HEK293 (cell line): ENCODE measurements around the gene HNRNPH1.

Source experiments
- CTCF ChIA-PET: fragments of 350-600 bp; formaldehyde crosslinking; extraction: SDS; loops from one replicate; lab custom pipeline; 2021; ENCODE audit warnings: antibody characterized with exemption; lab: Yijun Ruan, JAX
- POLR2A ChIA-PET: fragments of 300-600 bp; formaldehyde crosslinking; extraction: SDS; loops from one replicate; lab custom pipeline; 2020; ENCODE audit warnings: antibody characterized with exemption, inconsistent platforms; lab: Yijun Ruan, JAX
- H3K27ac ChIP-seq: fragments of 200-500 bp; sonication (Bioruptor generic); 2 replicates; pipeline ENCODE4 v1.5.1; 2014; ENCODE audit warnings: low read depth, low read length, control low read depth, inconsistent platforms; ENCODE audit errors: extremely low read depth
- H3K36me3 ChIP-seq, 2 experiments: fragments of 200-500 bp in 1 of 2; sonication (Bioruptor generic) in 1 of 2; 1 replicate in 1 of 2; 2 replicates in 1 of 2; pipeline ENCODE4 v1.5.1; 2014 to 2017; ENCODE audit warnings: inconsistent platforms in 2 of 2, low read length in 2 of 2; ENCODE audit not compliant: control insufficient read depth in 2 of 2, insufficient read depth in 1 of 2
- H3K4me1 ChIP-seq: fragments of 200-500 bp; sonication (Bioruptor generic); 2 replicates; pipeline ENCODE4 v1.5.1; 2014; ENCODE audit warnings: mild to moderate bottlenecking, low read length, inconsistent platforms; ENCODE audit not compliant: control insufficient read depth, insufficient read depth
- H3K4me3 ChIP-seq: 2 replicates; pipeline ENCODE4 v1.5.1; 2011; ENCODE audit warnings: low read depth, mild to moderate bottlenecking, control low read depth, low read length, moderate library complexity
- H3K9me3 ChIP-seq: fragments of 200-500 bp; sonication (Bioruptor generic); 2 replicates; pipeline ENCODE4 v1.5.1; 2014; ENCODE audit warnings: low read depth, low read length, inconsistent platforms; ENCODE audit not compliant: control insufficient read depth, insufficient read depth
- EGR2 ChIP-seq: fragments of 450-650 bp; formaldehyde crosslinking; IDR thresholded peaks from 2 replicates; pipeline ENCODE4 v1.5.1; 2016; ENCODE audit warnings: low read depth, missing biosample characterization, missing genetic modification characterization
- KLF1 ChIP-seq: fragments of 450-650 bp; formaldehyde crosslinking; IDR thresholded peaks from 2 replicates; pipeline ENCODE4 v1.5.1; 2016; ENCODE audit warnings: missing biosample characterization, missing genetic modification characterization
- KLF9 ChIP-seq: fragments of 450-650 bp; formaldehyde crosslinking; IDR thresholded peaks from 2 replicates; pipeline ENCODE4 v1.5.1; 2016; ENCODE audit warnings: missing biosample characterization, missing genetic modification characterization, low read depth
- OVOL3 ChIP-seq: fragments of 450-650 bp; formaldehyde crosslinking; IDR thresholded peaks from 2 replicates; pipeline ENCODE4 v1.5.1; 2016; ENCODE audit warnings: missing biosample characterization, missing genetic modification characterization
- ZBTB21 ChIP-seq: fragments of 450-650 bp; formaldehyde crosslinking; IDR thresholded peaks from 2 replicates; pipeline ENCODE4 v1.5.1; 2017; ENCODE audit warnings: missing biosample characterization, missing genetic modification characterization
- ZNF121 ChIP-seq: fragments of 450-650 bp; formaldehyde crosslinking; IDR thresholded peaks from 2 replicates; pipeline ENCODE4 v1.5.1; 2016; ENCODE audit warnings: missing biosample characterization, missing genetic modification characterization
- ZNF146 ChIP-seq: fragments of 450-650 bp; formaldehyde crosslinking; IDR thresholded peaks from 2 replicates; pipeline ENCODE4 v1.5.1; 2016; ENCODE audit warnings: missing biosample characterization, missing genetic modification characterization
- ZNF324 ChIP-seq: fragments of 450-650 bp; formaldehyde crosslinking; IDR thresholded peaks from 2 replicates; pipeline ENCODE4 v1.5.1; 2016; ENCODE audit warnings: missing biosample characterization, missing genetic modification characterization
- ZNF501 ChIP-seq: fragments of 450-650 bp; formaldehyde crosslinking; IDR thresholded peaks from 2 replicates; pipeline ENCODE4 v1.5.1; 2016; ENCODE audit warnings: missing biosample characterization, missing genetic modification characterization
- ZNF530 ChIP-seq: fragments of 450-650 bp; formaldehyde crosslinking; IDR thresholded peaks from 2 replicates; pipeline ENCODE4 v1.5.1; 2016; ENCODE audit warnings: low read depth, missing biosample characterization, missing genetic modification characterization
- ZNF544 ChIP-seq: fragments of 450-650 bp; formaldehyde crosslinking; IDR thresholded peaks from 2 replicates; pipeline ENCODE4 v1.5.0; 2017; ENCODE audit warnings: missing biosample characterization, missing genetic modification characterization
- ZNF548 ChIP-seq: fragments of 450-650 bp; formaldehyde crosslinking; IDR thresholded peaks from 2 replicates; pipeline ENCODE4 v1.5.1; 2016; ENCODE audit warnings: missing biosample characterization, missing genetic modification characterization
- ZNF549 ChIP-seq: fragments of 450-650 bp; IDR thresholded peaks from 2 replicates; pipeline ENCODE4 v1.5.1; 2018; ENCODE audit warnings: missing biosample characterization, missing genetic modification characterization, mild to moderate bottlenecking, inconsistent platforms, moderate library complexity
- ZNF626 ChIP-seq: fragments of 450-650 bp; sonication (Bioruptor Pico); formaldehyde crosslinking; IDR thresholded peaks from 2 replicates; pipeline ENCODE4 v1.5.1; 2018; ENCODE audit warnings: missing biosample characterization, missing genetic modification characterization, inconsistent platforms
- ZNF701 ChIP-seq: fragments of 450-650 bp; formaldehyde crosslinking; IDR thresholded peaks from 2 replicates; pipeline ENCODE4 v1.5.1; 2016; ENCODE audit warnings: missing biosample characterization, missing genetic modification characterization
- ZNF837 ChIP-seq: fragments of 450-650 bp; formaldehyde crosslinking; IDR thresholded peaks from 2 replicates; pipeline ENCODE4 v1.5.1; 2016; ENCODE audit warnings: missing biosample characterization, missing genetic modification characterization
- TF ChIP-seq, protein P1 (sequence below): fragments of 450-650 bp; formaldehyde crosslinking; IDR thresholded peaks from 2 replicates; pipeline ENCODE4 v1.5.1; 2016; ENCODE audit warnings: missing biosample characterization, missing genetic modification characterization
- TF ChIP-seq, protein P2 (sequence below): IDR thresholded peaks from 2 replicates; pipeline ENCODE4 v1.6.1; 2011; ENCODE audit warnings: mild to moderate bottlenecking, low read depth, low read length, borderline replicate concordance
- TF ChIP-seq, protein P3 (sequence below): fragments of 450-650 bp; formaldehyde crosslinking; IDR thresholded peaks from 2 replicates; pipeline ENCODE4 v1.5.1; 2016; ENCODE audit warnings: missing biosample characterization, missing genetic modification characterization
- TF ChIP-seq, protein P4 (sequence below): fragments of 450-650 bp; formaldehyde crosslinking; IDR thresholded peaks from 2 replicates; pipeline ENCODE4 v1.5.1; 2016; ENCODE audit warnings: missing biosample characterization, missing genetic modification characterization

Gene HNRNPH1

DNA sequence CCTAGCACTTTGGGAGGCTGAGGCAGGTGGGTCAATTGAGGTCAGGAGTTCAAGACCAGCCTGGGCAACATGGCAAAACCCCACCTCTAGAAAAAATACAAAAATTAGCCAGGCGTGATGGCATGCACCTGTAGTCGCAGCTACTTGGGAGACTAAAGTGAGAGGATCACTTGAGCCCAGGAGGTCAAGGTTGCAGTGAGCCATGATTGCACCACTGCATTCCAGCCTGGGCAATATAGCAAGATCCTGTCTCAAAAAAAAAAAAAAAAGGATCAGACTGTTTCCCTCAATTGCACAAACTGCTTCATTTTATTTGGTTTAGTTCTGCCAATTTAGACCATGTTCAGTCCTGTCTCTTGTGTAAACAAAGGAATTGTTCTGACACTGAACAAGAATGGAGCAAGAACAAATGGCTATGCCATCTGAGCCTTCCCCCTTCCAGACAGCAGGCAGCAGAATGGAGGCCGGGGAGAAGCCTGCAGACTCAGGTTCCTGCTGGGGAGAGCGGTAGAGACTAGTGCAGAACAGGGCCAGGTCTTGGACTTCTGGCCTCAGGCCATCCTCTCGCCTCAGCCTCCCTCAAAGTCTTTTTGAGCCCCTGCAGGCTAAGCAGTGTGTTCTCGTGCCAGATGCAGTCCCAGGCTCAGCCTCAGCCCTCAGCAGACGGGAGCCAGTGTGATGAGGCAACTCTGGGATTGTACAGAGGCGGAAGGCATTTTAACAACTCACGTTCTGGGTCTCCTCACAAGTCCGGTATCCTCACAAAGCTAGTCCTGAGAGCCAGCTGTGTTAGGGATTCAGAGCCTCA is 18.2 kb downstream of the HNRNPH1 start:
- CTCF ChIA-PET = interaction anchor here (1.2 kb wide), 1 partner anchor 8 kb away, joined by 4 read pairs; no protein-coding TSS in a partner anchor
- no peak for TF ChIP-seq ZNF701
- peak; percentile 93 for TF ChIP-seq ZNF121 (tag by site-specific recombination)
- no peak for TF ChIP-seq ZNF549
- Histone ChIP-seq H3K4me1 (no peaks in the 10 kb centered on the region), H3K9me3 (no peaks in the 10 kb centered on the region), H3K4me3 (no peak overlapping the region), H3K27ac (peak overlapping the region; percentile 24; the same call in 1 of the 2 replicates), H3K36me3 (peaks cover 7 to 78% of the 10 kb centered on the region in 2 experiments; a peak in 2 of 3 replicates)
- POLR2A ChIA-PET = interaction anchor here (0.8 to 4.6 kb wide), 2 partner anchors 18 to 59 kb away, joined by 4 to 31 read pairs; partner anchors contain the start of gene HNRNPH1

DNA sequence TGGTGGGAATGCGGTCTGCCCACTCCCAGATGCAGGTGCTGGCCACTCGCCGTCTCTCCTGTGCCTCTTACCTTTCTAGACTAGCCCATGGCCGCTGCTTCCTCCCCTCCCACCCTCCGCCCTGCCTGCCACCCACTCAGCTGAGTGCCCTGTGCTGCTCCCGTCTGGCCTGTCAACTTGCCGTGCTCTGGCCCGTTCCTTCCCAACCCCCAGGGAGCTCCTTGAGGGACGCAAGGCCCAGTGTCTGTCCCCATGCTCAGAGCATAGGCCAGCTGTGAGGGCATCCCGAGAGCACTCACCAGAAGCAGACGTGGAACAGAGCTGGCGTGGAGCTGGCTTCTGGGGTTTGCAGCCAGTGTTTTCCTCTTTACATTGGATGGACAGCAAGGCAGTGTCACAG is 20.2 kb downstream of the HNRNPH1 start:
- ChIA-PET CTCF (no interaction called here), POLR2A (interaction anchor here (1.1 to 2.0 kb wide), 4 partner anchors 10 to 44 kb away, joined by 3 to 8 read pairs (median 5); partner anchors contain the start of gene HNRNPH1)
- H3K36me3 ChIP-seq = peaks cover 7 to 83% of the 10 kb centered on the region in 2 experiments; a peak in 2 of 3 replicates

DNA sequence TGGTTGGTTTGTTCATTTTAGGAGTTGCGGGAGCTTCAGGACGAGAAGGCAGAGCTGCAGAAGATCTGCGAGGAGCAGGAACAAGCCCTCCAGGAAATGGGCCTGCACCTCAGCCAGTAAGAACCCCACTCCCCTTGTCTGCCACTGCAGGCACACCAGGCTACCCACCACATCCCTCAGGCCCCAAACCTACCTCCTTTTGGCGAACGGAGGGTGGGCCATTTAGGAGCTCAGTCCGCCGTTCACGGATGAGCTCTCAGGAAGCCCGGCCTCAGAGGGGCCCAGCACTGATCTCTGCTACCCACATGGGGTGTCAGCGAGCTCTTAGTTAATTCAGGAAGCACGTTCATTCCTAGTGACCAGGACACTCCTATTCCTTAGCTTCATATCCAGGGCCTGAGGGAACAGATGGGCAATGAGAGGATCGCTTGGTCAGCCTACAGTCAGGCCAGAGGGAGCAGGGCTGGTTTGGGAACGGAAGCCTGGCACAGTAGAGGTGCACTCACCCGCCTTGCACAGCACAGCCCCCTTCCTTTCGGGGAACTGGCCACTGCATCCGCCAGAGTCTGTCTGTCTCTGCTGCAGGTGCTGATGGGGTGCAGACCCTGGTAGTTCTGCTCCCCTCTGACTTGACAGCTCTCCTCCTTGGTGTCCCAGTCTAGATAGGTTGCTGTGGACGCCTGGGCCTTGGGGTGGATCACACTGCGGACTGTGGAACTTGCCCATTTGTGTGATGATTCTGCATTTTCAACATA is 21.4 kb downstream of the HNRNPH1 start:
- no peak overlapping the region for H3K27ac ChIP-seq
- H3K4me1 ChIP-seq = no peaks in the 10 kb centered on the region
- H3K36me3 ChIP-seq = peaks cover 16 to 81% of the 10 kb centered on the region in 2 experiments; a peak in 2 of 3 replicates
- no peaks in the 10 kb centered on the region for H3K9me3 ChIP-seq
- POLR2A ChIA-PET = interaction anchor here (1.0 to 2.0 kb wide), 2 partner anchors 11 to 21 kb away, joined by 5 to 8 read pairs; partner anchors contain the start of gene HNRNPH1
- TF ChIP-seq, protein P1, sequence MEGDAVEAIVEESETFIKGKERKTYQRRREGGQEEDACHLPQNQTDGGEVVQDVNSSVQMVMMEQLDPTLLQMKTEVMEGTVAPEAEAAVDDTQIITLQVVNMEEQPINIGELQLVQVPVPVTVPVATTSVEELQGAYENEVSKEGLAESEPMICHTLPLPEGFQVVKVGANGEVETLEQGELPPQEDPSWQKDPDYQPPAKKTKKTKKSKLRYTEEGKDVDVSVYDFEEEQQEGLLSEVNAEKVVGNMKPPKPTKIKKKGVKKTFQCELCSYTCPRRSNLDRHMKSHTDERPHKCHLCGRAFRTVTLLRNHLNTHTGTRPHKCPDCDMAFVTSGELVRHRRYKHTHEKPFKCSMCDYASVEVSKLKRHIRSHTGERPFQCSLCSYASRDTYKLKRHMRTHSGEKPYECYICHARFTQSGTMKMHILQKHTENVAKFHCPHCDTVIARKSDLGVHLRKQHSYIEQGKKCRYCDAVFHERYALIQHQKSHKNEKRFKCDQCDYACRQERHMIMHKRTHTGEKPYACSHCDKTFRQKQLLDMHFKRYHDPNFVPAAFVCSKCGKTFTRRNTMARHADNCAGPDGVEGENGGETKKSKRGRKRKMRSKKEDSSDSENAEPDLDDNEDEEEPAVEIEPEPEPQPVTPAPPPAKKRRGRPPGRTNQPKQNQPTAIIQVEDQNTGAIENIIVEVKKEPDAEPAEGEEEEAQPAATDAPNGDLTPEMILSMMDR (tag by site-specific recombination) = no peak
- TF ChIP-seq ZNF544 (no peak), KLF9 (no peak), EGR2 (tag by site-specific recombination) (no peak), ZBTB21 (tag by site-specific recombination) (no peak), ZNF501 (tag by site-specific recombination) (no peak), ZNF146 (tag by site-specific recombination) (no peak)
- TF ChIP-seq, protein P2, sequence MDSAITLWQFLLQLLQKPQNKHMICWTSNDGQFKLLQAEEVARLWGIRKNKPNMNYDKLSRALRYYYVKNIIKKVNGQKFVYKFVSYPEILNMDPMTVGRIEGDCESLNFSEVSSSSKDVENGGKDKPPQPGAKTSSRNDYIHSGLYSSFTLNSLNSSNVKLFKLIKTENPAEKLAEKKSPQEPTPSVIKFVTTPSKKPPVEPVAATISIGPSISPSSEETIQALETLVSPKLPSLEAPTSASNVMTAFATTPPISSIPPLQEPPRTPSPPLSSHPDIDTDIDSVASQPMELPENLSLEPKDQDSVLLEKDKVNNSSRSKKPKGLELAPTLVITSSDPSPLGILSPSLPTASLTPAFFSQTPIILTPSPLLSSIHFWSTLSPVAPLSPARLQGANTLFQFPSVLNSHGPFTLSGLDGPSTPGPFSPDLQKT = no peak
- TF ChIP-seq, protein P3, sequence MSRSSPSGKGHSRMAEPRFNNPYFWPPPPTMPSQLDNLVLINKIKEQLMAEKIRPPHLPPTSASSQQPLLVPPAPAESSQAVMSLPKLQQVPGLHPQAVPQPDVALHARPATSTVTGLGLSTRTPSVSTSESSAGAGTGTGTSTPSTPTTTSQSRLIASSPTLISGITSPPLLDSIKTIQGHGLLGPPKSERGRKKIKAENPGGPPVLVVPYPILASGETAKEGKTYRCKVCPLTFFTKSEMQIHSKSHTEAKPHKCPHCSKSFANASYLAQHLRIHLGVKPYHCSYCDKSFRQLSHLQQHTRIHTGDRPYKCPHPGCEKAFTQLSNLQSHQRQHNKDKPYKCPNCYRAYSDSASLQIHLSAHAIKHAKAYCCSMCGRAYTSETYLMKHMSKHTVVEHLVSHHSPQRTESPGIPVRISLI (tag by site-specific recombination) = no peak
- TF ChIP-seq, all 188 proteins: peak for 0
- no peak overlapping the region for H3K4me3 ChIP-seq
- CTCF ChIA-PET = no interaction called here

More for the DNA sequence above, 20.2 kb downstream of the HNRNPH1 start:
- Histone ChIP-seq H3K9me3 (no peaks in the 10 kb centered on the region), H3K27ac (no peak overlapping the region), H3K4me3 (no peak overlapping the region), H3K4me1 (no peaks in the 10 kb centered on the region)
- TF ChIP-seq ZNF837 (tag by site-specific recombination) = no peak
- TF ChIP-seq ZNF548 = no peak
- no peak for TF ChIP-seq ZNF324 (tag by site-specific recombination)
- TF ChIP-seq KLF1 (tag by site-specific recombination) = no peak
- no peak for TF ChIP-seq ZNF530 (tag by site-specific recombination)
- TF ChIP-seq, protein P4, sequence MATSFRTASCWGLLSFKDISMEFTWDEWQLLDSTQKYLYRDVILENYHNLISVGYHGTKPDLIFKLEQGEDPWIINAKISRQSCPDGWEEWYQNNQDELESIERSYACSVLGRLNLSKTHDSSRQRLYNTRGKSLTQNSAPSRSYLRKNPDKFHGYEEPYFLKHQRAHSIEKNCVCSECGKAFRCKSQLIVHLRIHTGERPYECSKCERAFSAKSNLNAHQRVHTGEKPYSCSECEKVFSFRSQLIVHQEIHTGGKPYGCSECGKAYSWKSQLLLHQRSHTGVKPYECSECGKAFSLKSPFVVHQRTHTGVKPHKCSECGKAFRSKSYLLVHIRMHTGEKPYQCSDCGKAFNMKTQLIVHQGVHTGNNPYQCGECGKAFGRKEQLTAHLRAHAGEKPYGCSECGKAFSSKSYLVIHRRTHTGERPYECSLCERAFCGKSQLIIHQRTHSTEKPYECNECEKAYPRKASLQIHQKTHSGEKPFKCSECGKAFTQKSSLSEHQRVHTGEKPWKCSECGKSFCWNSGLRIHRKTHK (tag by site-specific recombination) = no peak
- TF ChIP-seq, protein P1 (tag by site-specific recombination) = no peak
- TF ChIP-seq OVOL3 (tag by site-specific recombination) = no peak
- TF ChIP-seq ZNF626 = no peak
